ENCODE results near the gene DTX1. TPM values are rescaled to one million over a fixed set of nuclear protein-coding genes. Genes with fewer than 3 reads are reported as not detected.

Gene DTX1
- total RNA-seq, 4 donors from 2014 or later, result 17.3 to 38.1 (median 25.4) TPM

- peak overlapping the region in 1 of 4 donors; percentile 46 for H3K27ac ChIP-seq
- peaks cover 0 to 17% (median 2%) of the 10 kb centered on the region in 4 donors for H3K4me1 ChIP-seq
- 28 to 32% methylated on average over 15 of the region's 15 CpGs for WGBS, 2 donors
- no peak overlapping the region for H3K4me3 ChIP-seq
- no peaks in the 10 kb centered on the region for H3K36me3 ChIP-seq
- H3K9me3 ChIP-seq, result no peaks in the 10 kb centered on the region
- TF ChIP-seq EP300 (IDR thresholded peaks at IDR 0.05), result peak in 1 of 2 donors; percentile 63
- no peak for TF ChIP-seq POLR2A (IDR thresholded peaks at IDR 0.05)
- TF ChIP-seq CTCF (IDR thresholded peaks at IDR 0.05), result peak; percentile 63 to 87 (median 69)
- H3K27me3 ChIP-seq, result peaks cover 0 to 20% of the 10 kb centered on the region in 2 donors
- peak; percentile 79 to 93 for DNase-seq (ENCODE audit: low spot score in 2 of 2)
Observed at GRCh38 chr12:113098441-113099028, 42.0 kb downstream of the DTX1 start.

GRCh38 chr12:113099364-113099763 lies 42.8 kb downstream of the DTX1 start:
- H3K4me1 ChIP-seq, result peaks cover 0 to 22% (median 2%) of the 10 kb centered on the region in 4 donors
- H3K4me3 ChIP-seq, result no peak overlapping the region
- no peak for DNase-seq (ENCODE audit: low spot score in 2 of 2)
- H3K36me3 ChIP-seq, result no peaks in the 10 kb centered on the region
- no peak overlapping the region for H3K27ac ChIP-seq
- TF ChIP-seq POLR2A (IDR thresholded peaks at IDR 0.05) (no peak), EP300 (IDR thresholded peaks at IDR 0.05) (no peak), CTCF (IDR thresholded peaks at IDR 0.05) (no peak)
- H3K27me3 ChIP-seq, result peaks cover 0 to 28% of the 10 kb centered on the region in 2 donors
- H3K9me3 ChIP-seq, result no peaks in the 10 kb centered on the region

- no peaks in the 10 kb centered on the region for H3K9me3 ChIP-seq
- TF ChIP-seq EP300 (IDR thresholded peaks at IDR 0.05) (no peak), POLR2A (IDR thresholded peaks at IDR 0.05) (no peak), CTCF (IDR thresholded peaks at IDR 0.05) (no peak)
- H3K4me1 ChIP-seq, result peaks cover 0 to 22% (median 2%) of the 10 kb centered on the region in 4 donors
- H3K27me3 ChIP-seq, result peaks cover 0 to 28% of the 10 kb centered on the region in 2 donors
- DNase-seq (ENCODE audit: low spot score in 2 of 2), result no peak
- no peaks in the 10 kb centered on the region for H3K36me3 ChIP-seq
- no peak overlapping the region for H3K4me3 ChIP-seq
- H3K27ac ChIP-seq, result no peak overlapping the region
- WGBS, 2 donors, result 49 to 55% methylated on average over 12 of the region's 12 CpGs
Observed at GRCh38 chr12:113099764-113100163, 43.2 kb downstream of the DTX1 start.

- peaks cover 0 to 28% of the 10 kb centered on the region in 2 donors for H3K27me3 ChIP-seq
- H3K9me3 ChIP-seq, result no peaks in the 10 kb centered on the region
- WGBS, 2 donors, result 38 to 57% methylated on average over 10 of the region's 10 CpGs
- no peaks in the 10 kb centered on the region for H3K36me3 ChIP-seq
- H3K4me1 ChIP-seq, result peaks cover 0 to 22% (median 2%) of the 10 kb centered on the region in 4 donors
- TF ChIP-seq POLR2A (IDR thresholded peaks at IDR 0.05) (no peak), EP300 (IDR thresholded peaks at IDR 0.05) (no peak)
- DNase-seq (ENCODE audit: low spot score in 2 of 2), result no peak
- H3K27ac ChIP-seq, result no peak overlapping the region
- no peak overlapping the region for H3K4me3 ChIP-seq
Observed at GRCh38 chr12:113101751-113102150, 45.2 kb downstream of the DTX1 start.

GRCh38 chr12:113102811-113103210 lies 46.3 kb downstream of the DTX1 start:
- no peak overlapping the region for H3K27ac ChIP-seq
- TF ChIP-seq POLR2A (IDR thresholded peaks at IDR 0.05), result no peak
- TF ChIP-seq EP300 (IDR thresholded peaks at IDR 0.05), result no peak
- TF ChIP-seq CTCF (IDR thresholded peaks at IDR 0.05), result no peak
- H3K4me1 ChIP-seq, result peaks cover 0 to 14% (median 2%) of the 10 kb centered on the region in 4 donors
- no peak overlapping the region for H3K4me3 ChIP-seq
- peaks cover 0 to 28% of the 10 kb centered on the region in 2 donors for H3K27me3 ChIP-seq
- 77 to 86% methylated on average over 5 of the region's 5 CpGs for WGBS, 2 donors
- DNase-seq (ENCODE audit: low spot score in 2 of 2), result no peak
- no peaks in the 10 kb centered on the region for H3K36me3 ChIP-seq
- no peaks in the 10 kb centered on the region for H3K9me3 ChIP-seq

Data from tibial nerve (tissue), 4 donors.